ENCODE data around the gene PALB2. TPM values are rescaled to one million over a fixed set of nuclear protein-coding genes. Genes with fewer than 3 reads are reported as not detected.

The PALB2 gene
- total and polyA plus RNA-seq, 2 experiments from 2014 or later: 24.2 to 34.0 TPM

DNA sequence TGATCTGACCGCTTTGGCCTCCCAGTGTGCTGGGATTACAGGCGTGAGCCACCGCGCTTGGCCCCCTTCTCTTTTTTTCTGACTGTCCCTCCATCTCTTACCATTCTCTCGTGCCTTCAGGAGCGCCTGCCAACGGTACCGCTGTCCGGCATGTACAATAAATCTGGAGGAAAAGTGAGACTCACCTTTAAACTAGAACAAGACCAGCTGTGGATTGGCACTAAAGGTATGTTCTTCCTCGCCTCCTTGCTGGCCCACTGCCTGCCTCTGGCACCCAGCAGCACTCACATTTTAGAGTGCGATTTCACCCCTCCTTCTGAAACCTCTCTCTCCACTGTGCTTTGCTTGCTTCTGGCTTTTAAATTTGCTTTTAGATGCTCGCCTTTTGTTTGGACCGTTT is 78.6 kb downstream of the PALB2 start:
- H3K79me2 ChIP-seq (replicated peaks; ENCODE audit: insufficient read depth): peaks cover 54% of the 10 kb centered on the region
- H3K27ac ChIP-seq (ENCODE audit: low read depth): no peak overlapping the region
- H2AFZ ChIP-seq: no peak overlapping the region
- Mint-ChIP-seq H3K27ac (no peak overlapping the region), H3K36me3 (ENCODE audit: low read depth) (peaks cover 77% of the 10 kb centered on the region), H3K4me3 (no peak overlapping the region), H3K4me1 (peaks cover 5% of the 10 kb centered on the region; the same call in 1 of the 3 replicates), H3K9me3 (no peaks in the 10 kb centered on the region), H3K27me3 (ENCODE audit: insufficient read depth, low read depth, poor library complexity) (peaks cover 3% of the 10 kb centered on the region)
- H3K4me1 ChIP-seq (ENCODE audit: insufficient read depth): peaks cover 8% of the 10 kb centered on the region; the same call in 1 of the 2 replicates
- H3K9me2 ChIP-seq (ENCODE audit: insufficient read depth): no peaks in the 10 kb centered on the region
- H3K36me3 ChIP-seq (ENCODE audit: insufficient read depth): peaks cover 63% of the 10 kb centered on the region
- TF ChIP-seq, protein P1, sequence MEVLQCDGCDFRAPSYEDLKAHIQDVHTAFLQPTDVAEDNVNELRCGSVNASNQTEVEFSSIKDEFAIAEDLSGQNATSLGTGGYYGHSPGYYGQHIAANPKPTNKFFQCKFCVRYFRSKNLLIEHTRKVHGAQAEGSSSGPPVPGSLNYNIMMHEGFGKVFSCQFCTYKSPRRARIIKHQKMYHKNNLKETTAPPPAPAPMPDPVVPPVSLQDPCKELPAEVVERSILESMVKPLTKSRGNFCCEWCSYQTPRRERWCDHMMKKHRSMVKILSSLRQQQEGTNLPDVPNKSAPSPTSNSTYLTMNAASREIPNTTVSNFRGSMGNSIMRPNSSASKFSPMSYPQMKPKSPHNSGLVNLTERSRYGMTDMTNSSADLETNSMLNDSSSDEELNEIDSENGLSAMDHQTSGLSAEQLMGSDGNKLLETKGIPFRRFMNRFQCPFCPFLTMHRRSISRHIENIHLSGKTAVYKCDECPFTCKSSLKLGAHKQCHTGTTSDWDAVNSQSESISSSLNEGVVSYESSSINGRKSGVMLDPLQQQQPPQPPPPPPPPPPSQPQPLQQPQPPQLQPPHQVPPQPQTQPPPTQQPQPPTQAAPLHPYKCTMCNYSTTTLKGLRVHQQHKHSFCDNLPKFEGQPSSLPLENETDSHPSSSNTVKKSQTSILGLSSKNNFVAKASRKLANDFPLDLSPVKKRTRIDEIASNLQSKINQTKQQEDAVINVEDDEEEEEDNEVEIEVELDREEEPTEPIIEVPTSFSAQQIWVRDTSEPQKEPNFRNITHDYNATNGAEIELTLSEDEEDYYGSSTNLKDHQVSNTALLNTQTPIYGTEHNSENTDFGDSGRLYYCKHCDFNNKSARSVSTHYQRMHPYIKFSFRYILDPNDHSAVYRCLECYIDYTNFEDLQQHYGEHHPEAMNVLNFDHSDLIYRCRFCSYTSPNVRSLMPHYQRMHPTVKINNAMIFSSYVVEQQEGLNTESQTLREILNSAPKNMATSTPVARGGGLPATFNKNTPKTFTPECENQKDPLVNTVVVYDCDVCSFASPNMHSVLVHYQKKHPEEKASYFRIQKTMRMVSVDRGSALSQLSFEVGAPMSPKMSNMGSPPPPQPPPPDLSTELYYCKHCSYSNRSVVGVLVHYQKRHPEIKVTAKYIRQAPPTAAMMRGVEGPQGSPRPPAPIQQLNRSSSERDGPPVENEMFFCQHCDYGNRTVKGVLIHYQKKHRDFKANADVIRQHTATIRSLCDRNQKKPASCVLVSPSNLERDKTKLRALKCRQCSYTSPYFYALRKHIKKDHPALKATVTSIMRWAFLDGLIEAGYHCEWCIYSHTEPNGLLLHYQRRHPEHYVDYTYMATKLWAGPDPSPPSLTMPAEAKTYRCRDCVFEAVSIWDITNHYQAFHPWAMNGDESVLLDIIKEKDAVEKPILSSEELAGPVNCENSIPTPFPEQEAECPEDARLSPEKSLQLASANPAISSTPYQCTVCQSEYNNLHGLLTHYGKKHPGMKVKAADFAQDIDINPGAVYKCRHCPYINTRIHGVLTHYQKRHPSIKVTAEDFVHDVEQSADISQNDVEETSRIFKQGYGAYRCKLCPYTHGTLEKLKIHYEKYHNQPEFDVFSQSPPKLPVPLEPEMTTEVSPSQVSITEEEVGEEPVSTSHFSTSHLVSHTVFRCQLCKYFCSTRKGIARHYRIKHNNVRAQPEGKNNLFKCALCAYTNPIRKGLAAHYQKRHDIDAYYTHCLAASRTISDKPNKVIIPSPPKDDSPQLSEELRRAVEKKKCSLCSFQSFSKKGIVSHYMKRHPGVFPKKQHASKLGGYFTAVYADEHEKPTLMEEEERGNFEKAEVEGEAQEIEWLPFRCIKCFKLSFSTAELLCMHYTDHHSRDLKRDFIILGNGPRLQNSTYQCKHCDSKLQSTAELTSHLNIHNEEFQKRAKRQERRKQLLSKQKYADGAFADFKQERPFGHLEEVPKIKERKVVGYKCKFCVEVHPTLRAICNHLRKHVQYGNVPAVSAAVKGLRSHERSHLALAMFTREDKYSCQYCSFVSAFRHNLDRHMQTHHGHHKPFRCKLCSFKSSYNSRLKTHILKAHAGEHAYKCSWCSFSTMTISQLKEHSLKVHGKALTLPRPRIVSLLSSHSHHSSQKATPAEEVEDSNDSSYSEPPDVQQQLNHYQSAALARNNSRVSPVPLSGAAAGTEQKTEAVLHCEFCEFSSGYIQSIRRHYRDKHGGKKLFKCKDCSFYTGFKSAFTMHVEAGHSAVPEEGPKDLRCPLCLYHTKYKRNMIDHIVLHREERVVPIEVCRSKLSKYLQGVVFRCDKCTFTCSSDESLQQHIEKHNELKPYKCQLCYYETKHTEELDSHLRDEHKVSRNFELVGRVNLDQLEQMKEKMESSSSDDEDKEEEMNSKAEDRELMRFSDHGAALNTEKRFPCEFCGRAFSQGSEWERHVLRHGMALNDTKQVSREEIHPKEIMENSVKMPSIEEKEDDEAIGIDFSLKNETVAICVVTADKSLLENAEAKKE (CRISPR knock-in tag; IDR thresholded peaks at IDR 0.05): no peak
- TF ChIP-seq, protein P2, sequence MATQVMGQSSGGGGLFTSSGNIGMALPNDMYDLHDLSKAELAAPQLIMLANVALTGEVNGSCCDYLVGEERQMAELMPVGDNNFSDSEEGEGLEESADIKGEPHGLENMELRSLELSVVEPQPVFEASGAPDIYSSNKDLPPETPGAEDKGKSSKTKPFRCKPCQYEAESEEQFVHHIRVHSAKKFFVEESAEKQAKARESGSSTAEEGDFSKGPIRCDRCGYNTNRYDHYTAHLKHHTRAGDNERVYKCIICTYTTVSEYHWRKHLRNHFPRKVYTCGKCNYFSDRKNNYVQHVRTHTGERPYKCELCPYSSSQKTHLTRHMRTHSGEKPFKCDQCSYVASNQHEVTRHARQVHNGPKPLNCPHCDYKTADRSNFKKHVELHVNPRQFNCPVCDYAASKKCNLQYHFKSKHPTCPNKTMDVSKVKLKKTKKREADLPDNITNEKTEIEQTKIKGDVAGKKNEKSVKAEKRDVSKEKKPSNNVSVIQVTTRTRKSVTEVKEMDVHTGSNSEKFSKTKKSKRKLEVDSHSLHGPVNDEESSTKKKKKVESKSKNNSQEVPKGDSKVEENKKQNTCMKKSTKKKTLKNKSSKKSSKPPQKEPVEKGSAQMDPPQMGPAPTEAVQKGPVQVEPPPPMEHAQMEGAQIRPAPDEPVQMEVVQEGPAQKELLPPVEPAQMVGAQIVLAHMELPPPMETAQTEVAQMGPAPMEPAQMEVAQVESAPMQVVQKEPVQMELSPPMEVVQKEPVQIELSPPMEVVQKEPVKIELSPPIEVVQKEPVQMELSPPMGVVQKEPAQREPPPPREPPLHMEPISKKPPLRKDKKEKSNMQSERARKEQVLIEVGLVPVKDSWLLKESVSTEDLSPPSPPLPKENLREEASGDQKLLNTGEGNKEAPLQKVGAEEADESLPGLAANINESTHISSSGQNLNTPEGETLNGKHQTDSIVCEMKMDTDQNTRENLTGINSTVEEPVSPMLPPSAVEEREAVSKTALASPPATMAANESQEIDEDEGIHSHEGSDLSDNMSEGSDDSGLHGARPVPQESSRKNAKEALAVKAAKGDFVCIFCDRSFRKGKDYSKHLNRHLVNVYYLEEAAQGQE (IDR thresholded peaks at IDR 0.05; ENCODE audit: unreplicated experiment): no peak
- TF ChIP-seq JUNB (IDR thresholded peaks at IDR 0.05; ENCODE audit: unreplicated experiment) (no peak), EZH2phosphoT487 (IDR thresholded peaks at IDR 0.05; ENCODE audit: unreplicated experiment) (no peak), STAT1 (IDR thresholded peaks at IDR 0.05; ENCODE audit: unreplicated experiment) (no peak), POLR2AphosphoS5 (IDR thresholded peaks at IDR 0.05; ENCODE audit: low read depth) (no peak)
- TF ChIP-seq, protein P3, sequence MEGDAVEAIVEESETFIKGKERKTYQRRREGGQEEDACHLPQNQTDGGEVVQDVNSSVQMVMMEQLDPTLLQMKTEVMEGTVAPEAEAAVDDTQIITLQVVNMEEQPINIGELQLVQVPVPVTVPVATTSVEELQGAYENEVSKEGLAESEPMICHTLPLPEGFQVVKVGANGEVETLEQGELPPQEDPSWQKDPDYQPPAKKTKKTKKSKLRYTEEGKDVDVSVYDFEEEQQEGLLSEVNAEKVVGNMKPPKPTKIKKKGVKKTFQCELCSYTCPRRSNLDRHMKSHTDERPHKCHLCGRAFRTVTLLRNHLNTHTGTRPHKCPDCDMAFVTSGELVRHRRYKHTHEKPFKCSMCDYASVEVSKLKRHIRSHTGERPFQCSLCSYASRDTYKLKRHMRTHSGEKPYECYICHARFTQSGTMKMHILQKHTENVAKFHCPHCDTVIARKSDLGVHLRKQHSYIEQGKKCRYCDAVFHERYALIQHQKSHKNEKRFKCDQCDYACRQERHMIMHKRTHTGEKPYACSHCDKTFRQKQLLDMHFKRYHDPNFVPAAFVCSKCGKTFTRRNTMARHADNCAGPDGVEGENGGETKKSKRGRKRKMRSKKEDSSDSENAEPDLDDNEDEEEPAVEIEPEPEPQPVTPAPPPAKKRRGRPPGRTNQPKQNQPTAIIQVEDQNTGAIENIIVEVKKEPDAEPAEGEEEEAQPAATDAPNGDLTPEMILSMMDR (conservative IDR thresholded peaks at IDR 0.05; ENCODE audit: low read depth in 2 of 2): no peak
- TF ChIP-seq, protein P4, sequence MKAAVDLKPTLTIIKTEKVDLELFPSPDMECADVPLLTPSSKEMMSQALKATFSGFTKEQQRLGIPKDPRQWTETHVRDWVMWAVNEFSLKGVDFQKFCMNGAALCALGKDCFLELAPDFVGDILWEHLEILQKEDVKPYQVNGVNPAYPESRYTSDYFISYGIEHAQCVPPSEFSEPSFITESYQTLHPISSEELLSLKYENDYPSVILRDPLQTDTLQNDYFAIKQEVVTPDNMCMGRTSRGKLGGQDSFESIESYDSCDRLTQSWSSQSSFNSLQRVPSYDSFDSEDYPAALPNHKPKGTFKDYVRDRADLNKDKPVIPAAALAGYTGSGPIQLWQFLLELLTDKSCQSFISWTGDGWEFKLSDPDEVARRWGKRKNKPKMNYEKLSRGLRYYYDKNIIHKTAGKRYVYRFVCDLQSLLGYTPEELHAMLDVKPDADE (IDR thresholded peaks at IDR 0.05): no peak
- H3K27me3 ChIP-seq (ENCODE audit: insufficient read depth): no peaks in the 10 kb centered on the region
- peaks cover 11% of the 10 kb centered on the region; the same call in 1 of the 2 replicates for H3F3A ChIP-seq (replicated peaks; ENCODE audit: low read depth)
- peaks cover 25% of the 10 kb centered on the region for H4K20me1 ChIP-seq (replicated peaks; ENCODE audit: insufficient read depth)
- H3K4me2 ChIP-seq: no peak overlapping the region
- DNase-seq (ENCODE audit: low spot score) (no peak), ATAC-seq (no peak)
- no peak overlapping the region for H3K4me3 ChIP-seq

Data from GM23338 (cell line).